Neural progenitor cell (in vitro differentiated cells): Measurements from ENCODE around the gene KRT12.

Experiments
- EZH2 ChIP-seq: fragments of 200-600 bp; sonication (generic); IDR thresholded peaks from 2 replicates; pipeline ENCODE4 v1.6.1; 2017; ENCODE audit warnings: antibody characterized with exemption, mild to moderate bottlenecking, moderate library complexity
- EZH2phosphoT487 ChIP-seq: fragments of 200-600 bp; sonication (generic); IDR thresholded peaks from 2 replicates; pipeline ENCODE4 v1.6.1; 2017; ENCODE audit warnings: antibody characterized with exemption
- TF ChIP-seq, protein P1 (sequence below): fragments of 200-600 bp; sonication (generic); IDR thresholded peaks from 2 replicates; pipeline ENCODE4 v1.5.1; 2017; ENCODE audit warnings: antibody characterized with exemption, mild to moderate bottlenecking

DNA sequence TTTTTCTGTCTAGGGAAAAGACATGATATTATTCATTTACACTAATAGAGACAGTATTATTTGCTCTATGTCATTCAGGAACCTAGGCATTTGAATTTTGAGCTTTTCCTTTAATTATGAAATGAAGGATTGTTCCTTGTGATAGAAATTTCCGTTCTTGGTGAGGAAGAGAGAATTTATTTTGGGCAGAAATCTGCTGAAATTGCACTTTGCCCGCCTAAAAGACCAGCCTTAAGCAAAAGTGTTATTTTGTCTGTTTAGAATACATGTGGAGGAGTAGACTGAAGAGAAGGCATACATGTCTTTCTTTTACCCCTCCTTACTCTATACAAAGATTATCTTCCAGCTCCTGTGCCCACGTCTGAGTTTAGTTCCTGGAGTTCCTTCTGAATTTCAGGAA lies 27.8 kb downstream of the KRT12 start:
- TF ChIP-seq, protein P1, sequence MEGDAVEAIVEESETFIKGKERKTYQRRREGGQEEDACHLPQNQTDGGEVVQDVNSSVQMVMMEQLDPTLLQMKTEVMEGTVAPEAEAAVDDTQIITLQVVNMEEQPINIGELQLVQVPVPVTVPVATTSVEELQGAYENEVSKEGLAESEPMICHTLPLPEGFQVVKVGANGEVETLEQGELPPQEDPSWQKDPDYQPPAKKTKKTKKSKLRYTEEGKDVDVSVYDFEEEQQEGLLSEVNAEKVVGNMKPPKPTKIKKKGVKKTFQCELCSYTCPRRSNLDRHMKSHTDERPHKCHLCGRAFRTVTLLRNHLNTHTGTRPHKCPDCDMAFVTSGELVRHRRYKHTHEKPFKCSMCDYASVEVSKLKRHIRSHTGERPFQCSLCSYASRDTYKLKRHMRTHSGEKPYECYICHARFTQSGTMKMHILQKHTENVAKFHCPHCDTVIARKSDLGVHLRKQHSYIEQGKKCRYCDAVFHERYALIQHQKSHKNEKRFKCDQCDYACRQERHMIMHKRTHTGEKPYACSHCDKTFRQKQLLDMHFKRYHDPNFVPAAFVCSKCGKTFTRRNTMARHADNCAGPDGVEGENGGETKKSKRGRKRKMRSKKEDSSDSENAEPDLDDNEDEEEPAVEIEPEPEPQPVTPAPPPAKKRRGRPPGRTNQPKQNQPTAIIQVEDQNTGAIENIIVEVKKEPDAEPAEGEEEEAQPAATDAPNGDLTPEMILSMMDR, result no peak
- TF ChIP-seq EZH2phosphoT487, result no peak
- TF ChIP-seq EZH2, result no peak
